K562 (cell line): ENCODE results near the gene SUMO3. TPM values are rescaled to one million over a fixed set of nuclear protein-coding genes. Genes with fewer than 3 reads are reported as not detected.

ENCODE experiments used
- ATAC-seq: fragments of 200-7000 bp; cut with Tn5 transposase; 3 replicates; pipeline ENCODE4 v1.9.1; 2020; ENCODE audit warnings: moderate library complexity
- BruUV-seq: library from RNA; stranded (reverse); fragments of 400-500 nt; replicated peaks from 2 replicates; lab custom pipeline; 2021; lab: Mats Ljungman, UMichigan
- CTCF ChIA-PET: fragments of 300-600 bp; formaldehyde crosslinking; extraction: SDS; loops from one replicate; lab custom pipeline; 2021; ENCODE audit warnings: low intra/inter-chr PET ratio; lab: Yijun Ruan, JAX
- POLR2A ChIA-PET: fragments of 300-600, 350-650 bp; sonication (Branson Sonifier 250); formaldehyde crosslinking; extraction: SDS; loops from one replicate; lab custom pipeline; 2021; ENCODE audit warnings: antibody characterized with exemption, inconsistent platforms; lab: Yijun Ruan, JAX
- DNase-seq, 4 experiments: peaks; one replicate each; pipeline versions ENCODE4 v3.0.0 to v3.0.0-alpha.2; 2011 to 2018; ENCODE audit warnings: low spot score in 3 of 4, mixed read lengths in 3 of 4; ENCODE audit errors: extremely low read depth in 1 of 4
- FAIRE-seq: peaks from 2 replicates; lab custom pipeline; 2011; peaks lifted over from hg19 to GRCh38; lab: Jason Lieb, UNC
- H2AFZ ChIP-seq: 2 replicates; pipeline ENCODE4 v1.6.0; 2011; ENCODE audit warnings: low read depth, low read length, control low read depth, inconsistent platforms
- H3K27ac ChIP-seq: fragments of 200-600 bp; 3 replicates; pipeline ENCODE4 v1.8.0; 2011; ENCODE audit warnings: low read depth, mild to moderate bottlenecking, control low read depth, inconsistent platforms, low read length, moderate library complexity, mixed read lengths; ENCODE audit errors: extremely low read depth
- H3K27me3 ChIP-seq, 2 experiments: fragments of 300-600 bp in 1 of 2; 2 replicates in 1 of 2; 3 replicates in 1 of 2; pipeline versions ENCODE4 v1.6.0 to v1.8.0; 2011; ENCODE audit warnings: inconsistent platforms in 2 of 2, low read length in 2 of 2, mild to moderate bottlenecking in 1 of 2, mixed read lengths in 1 of 2, moderate library complexity in 1 of 2; ENCODE audit not compliant: control insufficient read depth in 2 of 2, insufficient read depth in 2 of 2
- H3K36me3 ChIP-seq: fragments of 300-600 bp; 3 replicates; pipeline ENCODE4 v1.8.0; 2011; ENCODE audit warnings: mild to moderate bottlenecking, low read length, inconsistent platforms; ENCODE audit not compliant: control insufficient read depth, insufficient read depth
- H3K4me1 ChIP-seq, 2 experiments: fragments of 200-600 bp in 1 of 2; replicated peaks in 1 of 2; 2 replicates in 1 of 2; 3 replicates in 1 of 2; pipeline versions ENCODE4 v1.5.1 to v1.8.0; 2011; ENCODE audit warnings: inconsistent platforms in 2 of 2, low read length in 2 of 2, mild to moderate bottlenecking in 1 of 2, mixed read lengths in 1 of 2, moderate library complexity in 1 of 2; ENCODE audit not compliant: control insufficient read depth in 2 of 2, insufficient read depth in 2 of 2
- H3K4me2 ChIP-seq: 2 replicates; pipeline ENCODE4 v1.6.1; 2011; ENCODE audit warnings: low read length, control low read depth, inconsistent platforms, mixed read lengths; ENCODE audit not compliant: insufficient read depth
- H3K4me3 ChIP-seq: fragments of 200-600 bp; sonication (generic), shearing (Covaris generic); 2 replicates; pipeline ENCODE4 v1.5.1; 2016; ENCODE audit warnings: control low read depth, inconsistent platforms
- H3K79me2 ChIP-seq: fragments of 200-600 bp; 3 replicates; pipeline ENCODE4 v1.8.0; 2011; ENCODE audit warnings: low read length, inconsistent platforms; ENCODE audit not compliant: control insufficient read depth, insufficient read depth
- H3K9ac ChIP-seq, 2 experiments: 2 replicates each; pipeline versions ENCODE4 v1.6.0 to v1.6.1; 2011; ENCODE audit warnings: low read depth in 2 of 2, low read length in 2 of 2, control low read depth in 1 of 2, inconsistent platforms in 1 of 2, mild to moderate bottlenecking in 1 of 2, mixed read lengths in 1 of 2; ENCODE audit not compliant: insufficient read depth in 1 of 2
- H3K9me1 ChIP-seq: one replicate; pipeline ENCODE4 v1.6.0; 2011; ENCODE audit warnings: inconsistent platforms, mild to moderate bottlenecking, low read length, moderate library complexity; ENCODE audit not compliant: control insufficient read depth, insufficient read depth
- H3K9me3 ChIP-seq: replicated peaks from 2 replicates; pipeline ENCODE4 v1.5.1; 2011; ENCODE audit warnings: low read depth, low read length, inconsistent platforms; ENCODE audit not compliant: control insufficient read depth, insufficient read depth
- H4K20me1 ChIP-seq: replicated peaks from 2 replicates; pipeline ENCODE4 v1.6.1; 2011; ENCODE audit warnings: low read length, inconsistent platforms, mixed read lengths; ENCODE audit not compliant: control insufficient read depth, insufficient read depth
- KDM5B ChIP-seq: fragments of 200-600 bp; sonication (generic); IDR thresholded peaks from 2 replicates; pipeline ENCODE4 v1.6.1; 2012; ENCODE audit warnings: low read depth, mild to moderate bottlenecking, moderate library complexity, low read length, control low read depth, inconsistent platforms; ENCODE audit not compliant: insufficient replicate concordance
- NR2C2 ChIP-seq, 2 experiments: fragments of 200-800 bp in 1 of 2; sonication (Bioruptor generic) in 1 of 2; sonication (generic) in 1 of 2; formaldehyde crosslinking in 1 of 2; IDR thresholded peaks; 2 replicates each; pipeline versions ENCODE4 v1.6.1 to v1.8.0; 2016 to 2022; ENCODE audit warnings: mild to moderate bottlenecking in 1 of 2, missing compliant biosample characterization in 1 of 2, missing genetic modification characterization in 1 of 2, missing genetic modification reagents in 1 of 2
- RFX5 ChIP-seq: IDR thresholded peaks from 2 replicates; pipeline ENCODE4 v1.6.1; 2011; ENCODE audit warnings: low read depth, mild to moderate bottlenecking, improper control_type of control experiment, low read length
- SLC30A9 ChIP-seq: fragments of 250-450 bp; sonication (Bioruptor Pico); IDR thresholded peaks from 2 replicates; pipeline ENCODE4 v1.8.0; 2022; ENCODE audit warnings: mild to moderate bottlenecking, moderate library complexity
- TGIF2 ChIP-seq: sonication (generic); formaldehyde crosslinking; IDR thresholded peaks from 2 replicates; pipeline ENCODE4 v1.8.1; 2022; ENCODE audit warnings: mild to moderate bottlenecking, missing genetic modification reagents, moderate library complexity
- ZNF445 ChIP-seq: fragments of 250-450 bp; sonication (Bioruptor Pico); IDR thresholded peaks from 2 replicates; pipeline ENCODE4 v1.4.0; 2020; ENCODE audit warnings: low read depth, mild to moderate bottlenecking, moderate library complexity
- WGBS: fragments of 100-300 bp; shearing (Covaris generic); methylation state at CpG from one replicate; pipeline ENCODE4 v1.1.6; 2016; ENCODE audit warnings: low coverage, mixed read lengths; ENCODE audit not compliant: insufficient coverage; ENCODE audit errors: missing lambda C conversion rate; 5-methylcytosine and 5-hydroxymethylcytosine counted together
- in situ Hi-C: fragments of 300-500 bp; cut with MboI; formaldehyde crosslinking; loops from 4 replicates; pipeline ENCODE4 v1.15.0; 2018; ENCODE audit warnings: inconsistent platforms, mixed read lengths
- intact Hi-C: fragments of 100-400 bp; cut with micrococcal nuclease; formaldehyde crosslinking; loops from 2 replicates; pipeline ENCODE4 v1.14.2; 2022
- polyA plus RNA-seq, 8 experiments: library from polyadenylated mRNA; depleted of rRNA in 4 of 8; stranded (reverse) in 5 of 8; unstranded in 3 of 8; fragments of >200 nt; fragmentation: Nextera tagmentation in 2 of 8; fragmentation: Illumina TruSeq in 1 of 8; extraction: Ambion mirVana in 2 of 8; extraction: Trizol in 1 of 8; gene quantifications; 2 replicates each; pipeline versions ENCODE4 v1.2.1 to v1.2.3, GENCODE V29; 2011 to 2014; ENCODE audit warnings: inconsistent platforms in 1 of 8, missing spikeins in 1 of 8
- total RNA-seq, 7 experiments: library from RNA; depleted of rRNA in 6 of 7; stranded (reverse); fragments of >200 nt in 6 of 7; fragmentation: Illumina TruSeq in 2 of 7; extraction: Trizol in 2 of 7; gene quantifications; 2 replicates each; pipeline versions ENCODE4 v1.2.1 to v1.2.3, GENCODE V29; 2011 to 2021; ENCODE audit warnings: low replicate concordance in 1 of 7
- TF ChIP-seq, protein P1 (sequence below): fragments of 250-450 bp; sonication (Bioruptor Pico); IDR thresholded peaks from 2 replicates; pipeline ENCODE4 v1.9.0; 2021; ENCODE audit warnings: mild to moderate bottlenecking, inconsistent platforms

SUMO3 gene
- total and polyA plus RNA-seq, 9 of the 15 experiments (the other 6 are each of a cell fraction or from before 2014, with no cell fraction given) = 13.9 to 143 (median 113) TPM

DNA sequence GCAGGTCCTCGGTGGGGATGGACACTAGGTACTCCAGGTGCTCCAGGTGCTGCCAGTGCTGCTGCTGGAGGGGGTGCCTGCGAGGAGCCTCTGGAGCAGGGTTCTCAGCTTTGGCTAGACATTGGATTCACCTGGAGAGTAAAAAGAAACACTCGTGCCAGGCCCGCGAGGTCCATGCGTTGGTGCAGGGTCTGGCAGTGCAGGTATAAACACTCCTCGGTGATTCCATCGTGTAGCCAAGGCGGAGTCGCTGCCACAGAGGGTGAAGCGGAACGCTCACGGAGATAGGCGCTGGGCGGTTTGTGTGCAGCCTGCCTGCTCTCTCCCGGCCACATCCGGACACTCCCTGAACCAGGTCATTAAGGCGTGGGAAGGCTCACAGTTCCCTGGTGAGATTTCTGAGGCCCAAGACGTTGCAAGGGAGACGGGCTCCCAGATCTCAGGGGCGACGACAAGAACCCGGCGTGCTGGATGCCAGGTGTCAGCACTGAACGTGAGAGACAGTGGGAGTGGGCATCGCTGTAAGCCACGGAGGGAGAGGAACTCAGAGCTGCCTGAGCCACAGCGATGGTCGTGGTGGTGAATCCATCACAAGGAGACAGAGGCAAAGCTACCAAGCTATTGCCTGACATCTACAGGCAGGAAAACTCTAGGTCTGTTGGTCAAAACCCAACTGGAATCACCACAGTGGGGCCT, 17.2 kb upstream of the SUMO3 start (continued):
- TF ChIP-seq, protein P1, sequence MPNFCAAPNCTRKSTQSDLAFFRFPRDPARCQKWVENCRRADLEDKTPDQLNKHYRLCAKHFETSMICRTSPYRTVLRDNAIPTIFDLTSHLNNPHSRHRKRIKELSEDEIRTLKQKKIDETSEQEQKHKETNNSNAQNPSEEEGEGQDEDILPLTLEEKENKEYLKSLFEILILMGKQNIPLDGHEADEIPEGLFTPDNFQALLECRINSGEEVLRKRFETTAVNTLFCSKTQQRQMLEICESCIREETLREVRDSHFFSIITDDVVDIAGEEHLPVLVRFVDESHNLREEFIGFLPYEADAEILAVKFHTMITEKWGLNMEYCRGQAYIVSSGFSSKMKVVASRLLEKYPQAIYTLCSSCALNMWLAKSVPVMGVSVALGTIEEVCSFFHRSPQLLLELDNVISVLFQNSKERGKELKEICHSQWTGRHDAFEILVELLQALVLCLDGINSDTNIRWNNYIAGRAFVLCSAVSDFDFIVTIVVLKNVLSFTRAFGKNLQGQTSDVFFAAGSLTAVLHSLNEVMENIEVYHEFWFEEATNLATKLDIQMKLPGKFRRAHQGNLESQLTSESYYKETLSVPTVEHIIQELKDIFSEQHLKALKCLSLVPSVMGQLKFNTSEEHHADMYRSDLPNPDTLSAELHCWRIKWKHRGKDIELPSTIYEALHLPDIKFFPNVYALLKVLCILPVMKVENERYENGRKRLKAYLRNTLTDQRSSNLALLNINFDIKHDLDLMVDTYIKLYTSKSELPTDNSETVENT = no peak
- TF ChIP-seq TGIF2 (CRISPR knock-in tag) (no peak), ZNF445 (no peak), RFX5 (no peak)

DNA sequence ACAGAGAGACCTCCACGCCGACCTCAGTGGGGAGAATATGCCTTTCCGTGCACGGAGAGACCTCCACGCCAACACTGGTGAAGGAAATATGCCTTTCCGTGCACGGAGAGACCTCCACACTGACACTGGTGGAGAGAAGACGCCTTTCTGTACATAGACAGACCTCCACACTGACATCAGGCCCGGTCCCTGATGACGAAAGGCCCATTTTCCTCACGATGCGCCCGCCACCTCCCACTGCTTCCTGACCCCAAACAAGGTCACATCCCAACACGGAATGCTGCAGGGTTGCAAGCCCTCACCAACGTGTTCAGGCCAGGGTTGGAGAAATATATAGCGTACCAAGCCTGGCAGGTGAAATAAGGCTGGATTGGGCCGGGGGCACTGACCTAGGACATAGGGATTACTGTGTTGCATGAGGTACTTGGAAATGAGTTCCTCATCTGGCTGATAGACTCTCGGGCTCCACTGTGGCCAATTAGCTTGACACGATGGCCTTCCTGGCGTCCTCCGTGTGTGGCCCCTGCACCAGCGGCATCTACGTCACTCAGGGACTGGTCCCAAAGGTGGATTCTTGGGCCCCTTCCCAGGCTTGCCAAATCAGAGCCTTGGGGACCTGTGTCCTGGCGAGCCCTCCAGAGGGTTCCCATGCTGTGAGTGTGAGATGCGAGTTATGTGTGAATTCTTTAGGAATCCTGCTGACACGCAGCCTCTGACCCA, 16.5 kb upstream of the SUMO3 start:
- Histone ChIP-seq H3K4me3 (no peak overlapping the region), H3K36me3 (no peaks in the 10 kb centered on the region), H3K9me1 (no peaks in the 10 kb centered on the region), H3K9ac (peak overlapping the region in 1 of 2 experiments; percentile 72; a peak in 2 of 4 replicates), H3K4me1 (peaks cover 29 to 44% of the 10 kb centered on the region in 2 experiments), H3K27me3 (peaks cover under 1 to 5% of the 10 kb centered on the region in 2 experiments; a peak in 1 of 5 replicates), H3K27ac (no peak overlapping the region), H3K4me2 (no peak overlapping the region; the same call in 1 of the 2 replicates), H3K79me2 (no peaks in the 10 kb centered on the region), H4K20me1 (peaks cover 5% of the 10 kb centered on the region; the same call in 1 of the 2 replicates), H3K9me3 (no peaks in the 10 kb centered on the region), H2AFZ (no peak overlapping the region)
- ChIA-PET POLR2A (interaction anchor here (1.1 kb wide), 1 partner anchor 14 kb away, joined by 5 read pairs; no protein-coding TSS in a partner anchor), CTCF (interaction anchor here (1.0 kb wide), 1 partner anchor 34 kb away, joined by 3 read pairs; no protein-coding TSS in a partner anchor)
- DNase-seq (no peak), ATAC-seq (no peak), FAIRE-seq (no peak)
- TF ChIP-seq SLC30A9 (CRISPR knock-in tag) (no peak), NR2C2 (CRISPR knock-in tag; IDR thresholded peaks at IDR 0.05) (no peak), NR2C2 (tag; IDR thresholded peaks at IDR 0.05) (0 out of 2 replicates have a peak, but pooled peaks have one; percentile 6), KDM5B (peak; percentile 29)
- in situ Hi-C loops (no loop called here), intact Hi-C loops (loop anchor here (10.0 kb wide), 1 partner anchor 790 kb away; no protein-coding TSS in a partner anchor)
- BruUV-seq = no TSS peak
- 43% methylated on average over 25 of the region's 26 CpGs for WGBS
